ENCODE measurements around the gene IL4I1.

GRCh38 chr19:49907745-49908446, 11.2 kb upstream of the IL4I1 start:
- TF ChIP-seq CTCF (IDR thresholded peaks at IDR 0.05), result no peak
- TF ChIP-seq POLR2A (IDR thresholded peaks at IDR 0.05), result no peak

All from prostate gland (tissue), 2 donors.